ENCODE data around the gene UBAP2L. TPM values are rescaled to one million over a fixed set of nuclear protein-coding genes. Genes with fewer than 3 reads are reported as not detected.

The UBAP2L gene
- total and polyA plus RNA-seq, 9 of the 15 experiments (the other 6 are each of a cell fraction or from before 2014, with no cell fraction given) = 75.0 to 245 (median 119) TPM

DNA sequence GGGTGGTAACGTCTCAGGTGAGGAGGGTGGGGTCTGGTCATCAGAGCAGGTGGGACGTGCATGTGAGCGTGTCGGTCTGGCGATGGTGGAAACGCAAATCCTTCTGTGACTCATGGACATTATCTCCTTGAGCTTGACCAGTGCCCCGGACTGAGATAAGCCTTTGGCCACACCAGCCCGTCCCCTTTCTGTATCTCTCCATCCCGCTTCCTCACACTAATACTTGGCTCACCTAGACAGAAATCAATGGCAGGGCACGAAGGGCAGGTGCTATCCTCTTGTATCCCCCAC is 92.3 kb downstream of the UBAP2L start (continued):
- TF ChIP-seq MYNN (IDR thresholded peaks at IDR 0.05) (peak; percentile 56; the same call in 1 of the 2 replicates), MYNN (CRISPR knock-in tag; IDR thresholded peaks at IDR 0.05) (no peak), SOX6 (IDR thresholded peaks at IDR 0.05) (peak; percentile 79), SMAD4 (CRISPR knock-in tag; conservative IDR thresholded peaks at IDR 0.05) (peak; percentile 78), SPI1 (IDR thresholded peaks at IDR 0.05; ENCODE audit: borderline replicate concordance, low read depth, low read length) (peak; percentile 33; the same call in 1 of the 2 replicates), MTA2 (IDR thresholded peaks at IDR 0.05; ENCODE audit: low read depth) (peak; percentile 59), NCOA6 (IDR thresholded peaks at IDR 0.05) (no peak), MCM2 (IDR thresholded peaks at IDR 0.05; ENCODE audit: low read depth) (no peak), LEF1 (IDR thresholded peaks at IDR 0.05) (no peak), ZNF644 (tag; IDR thresholded peaks at IDR 0.05; ENCODE audit: low read depth) (0 out of 2 replicates have a peak, but pooled peaks have one; percentile 26), SMARCE1 (IDR thresholded peaks at IDR 0.05) (peak; percentile 93), TBL1XR1 (IDR thresholded peaks at IDR 0.05; ENCODE audit: low read length in 2 of 2) (peak in 1 of 2 experiments; percentile 46; a peak in 1 of 4 replicates), SMAD2 (IDR thresholded peaks at IDR 0.05; ENCODE audit: low read depth, low read length) (no peak), CTBP1 (IDR thresholded peaks at IDR 0.05; ENCODE audit: borderline replicate concordance) (peak; percentile 98), OTX1 (CRISPR knock-in tag; IDR thresholded peaks at IDR 0.05) (no peak), RCOR1 (IDR thresholded peaks at IDR 0.05; ENCODE audit: borderline replicate concordance in 1 of 2, low read depth in 2 of 2, low read length in 2 of 2) (peak in 1 of 2 experiments; percentile 95; a peak in 2 of 4 replicates), ERF (CRISPR knock-in tag; IDR thresholded peaks at IDR 0.05) (no peak), NEUROD1 (IDR thresholded peaks at IDR 0.05; ENCODE audit: borderline replicate concordance, low read depth, low read length, partially characterized antibody) (peak; percentile 38), POLR2AphosphoS2 (IDR thresholded peaks at IDR 0.05; ENCODE audit: low read length) (no peak), SIN3B (IDR thresholded peaks at IDR 0.05; ENCODE audit: low read depth) (no peak), KLF16 (IDR thresholded peaks at IDR 0.05) (peak; percentile 65; the same call in 1 of the 2 replicates), BACH1 (tag; IDR thresholded peaks at IDR 0.05) (no peak), CREM (IDR thresholded peaks at IDR 0.05; ENCODE audit: low read depth) (peak; percentile 70; the same call in 1 of the 2 replicates), SMAD3 (CRISPR knock-in tag; conservative IDR thresholded peaks at IDR 0.05) (no peak), EP400 (IDR thresholded peaks at IDR 0.05) (peak; percentile 49)
- TF ChIP-seq, protein P1, sequence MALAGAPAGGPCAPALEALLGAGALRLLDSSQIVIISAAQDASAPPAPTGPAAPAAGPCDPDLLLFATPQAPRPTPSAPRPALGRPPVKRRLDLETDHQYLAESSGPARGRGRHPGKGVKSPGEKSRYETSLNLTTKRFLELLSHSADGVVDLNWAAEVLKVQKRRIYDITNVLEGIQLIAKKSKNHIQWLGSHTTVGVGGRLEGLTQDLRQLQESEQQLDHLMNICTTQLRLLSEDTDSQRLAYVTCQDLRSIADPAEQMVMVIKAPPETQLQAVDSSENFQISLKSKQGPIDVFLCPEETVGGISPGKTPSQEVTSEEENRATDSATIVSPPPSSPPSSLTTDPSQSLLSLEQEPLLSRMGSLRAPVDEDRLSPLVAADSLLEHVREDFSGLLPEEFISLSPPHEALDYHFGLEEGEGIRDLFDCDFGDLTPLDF (CRISPR knock-in tag; IDR thresholded peaks at IDR 0.05) = no peak
- TF ChIP-seq, protein P2, sequence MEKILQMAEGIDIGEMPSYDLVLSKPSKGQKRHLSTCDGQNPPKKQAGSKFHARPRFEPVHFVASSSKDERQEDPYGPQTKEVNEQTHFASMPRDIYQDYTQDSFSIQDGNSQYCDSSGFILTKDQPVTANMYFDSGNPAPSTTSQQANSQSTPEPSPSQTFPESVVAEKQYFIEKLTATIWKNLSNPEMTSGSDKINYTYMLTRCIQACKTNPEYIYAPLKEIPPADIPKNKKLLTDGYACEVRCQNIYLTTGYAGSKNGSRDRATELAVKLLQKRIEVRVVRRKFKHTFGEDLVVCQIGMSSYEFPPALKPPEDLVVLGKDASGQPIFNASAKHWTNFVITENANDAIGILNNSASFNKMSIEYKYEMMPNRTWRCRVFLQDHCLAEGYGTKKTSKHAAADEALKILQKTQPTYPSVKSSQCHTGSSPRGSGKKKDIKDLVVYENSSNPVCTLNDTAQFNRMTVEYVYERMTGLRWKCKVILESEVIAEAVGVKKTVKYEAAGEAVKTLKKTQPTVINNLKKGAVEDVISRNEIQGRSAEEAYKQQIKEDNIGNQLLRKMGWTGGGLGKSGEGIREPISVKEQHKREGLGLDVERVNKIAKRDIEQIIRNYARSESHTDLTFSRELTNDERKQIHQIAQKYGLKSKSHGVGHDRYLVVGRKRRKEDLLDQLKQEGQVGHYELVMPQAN (IDR thresholded peaks at IDR 0.05; ENCODE audit: borderline replicate concordance) = no peak
- TF ChIP-seq, protein P3, sequence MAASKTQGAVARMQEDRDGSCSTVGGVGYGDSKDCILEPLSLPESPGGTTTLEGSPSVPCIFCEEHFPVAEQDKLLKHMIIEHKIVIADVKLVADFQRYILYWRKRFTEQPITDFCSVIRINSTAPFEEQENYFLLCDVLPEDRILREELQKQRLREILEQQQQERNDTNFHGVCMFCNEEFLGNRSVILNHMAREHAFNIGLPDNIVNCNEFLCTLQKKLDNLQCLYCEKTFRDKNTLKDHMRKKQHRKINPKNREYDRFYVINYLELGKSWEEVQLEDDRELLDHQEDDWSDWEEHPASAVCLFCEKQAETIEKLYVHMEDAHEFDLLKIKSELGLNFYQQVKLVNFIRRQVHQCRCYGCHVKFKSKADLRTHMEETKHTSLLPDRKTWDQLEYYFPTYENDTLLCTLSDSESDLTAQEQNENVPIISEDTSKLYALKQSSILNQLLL (CRISPR knock-in tag; IDR thresholded peaks at IDR 0.05; ENCODE audit: borderline replicate concordance) = no peak
- TF ChIP-seq, protein P4, sequence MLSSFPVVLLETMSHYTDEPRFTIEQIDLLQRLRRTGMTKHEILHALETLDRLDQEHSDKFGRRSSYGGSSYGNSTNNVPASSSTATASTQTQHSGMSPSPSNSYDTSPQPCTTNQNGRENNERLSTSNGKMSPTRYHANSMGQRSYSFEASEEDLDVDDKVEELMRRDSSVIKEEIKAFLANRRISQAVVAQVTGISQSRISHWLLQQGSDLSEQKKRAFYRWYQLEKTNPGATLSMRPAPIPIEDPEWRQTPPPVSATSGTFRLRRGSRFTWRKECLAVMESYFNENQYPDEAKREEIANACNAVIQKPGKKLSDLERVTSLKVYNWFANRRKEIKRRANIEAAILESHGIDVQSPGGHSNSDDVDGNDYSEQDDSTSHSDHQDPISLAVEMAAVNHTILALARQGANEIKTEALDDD (IDR thresholded peaks at IDR 0.05) = no peak
